Osteocyte (in vitro differentiated cells): Measurements from ENCODE around the gene SSBP4. TPM values are rescaled to one million over a fixed set of nuclear protein-coding genes. Genes with fewer than 3 reads are reported as not detected.

ENCODE experiments used
- DNase-seq: peaks from one replicate; pipeline ENCODE4 v3.0.0; 2021; ENCODE audit warnings: mixed read lengths; ENCODE audit not compliant: unreplicated experiment; ENCODE audit errors: extremely low spot score
- H3K27ac Mint-ChIP-seq: one replicate; pipeline ENCODE4 v1.8.0; 2021; ENCODE audit warnings: mild to moderate bottlenecking, mixed read lengths; ENCODE audit not compliant: unreplicated experiment
- H3K27me3 Mint-ChIP-seq: one replicate; pipeline ENCODE4 v1.8.0; 2021; ENCODE audit warnings: mixed read lengths; ENCODE audit not compliant: unreplicated experiment
- H3K36me3 Mint-ChIP-seq: one replicate; pipeline ENCODE4 v1.8.0; 2021; ENCODE audit warnings: mixed read lengths; ENCODE audit not compliant: unreplicated experiment
- H3K4me1 Mint-ChIP-seq: one replicate; pipeline ENCODE4 v1.8.0; 2021; ENCODE audit warnings: mixed read lengths; ENCODE audit not compliant: unreplicated experiment
- H3K4me3 Mint-ChIP-seq: one replicate; pipeline ENCODE4 v1.8.0; 2021; ENCODE audit warnings: mild to moderate bottlenecking, moderate library complexity, mixed read lengths; ENCODE audit not compliant: unreplicated experiment
- H3K9me3 Mint-ChIP-seq: one replicate; pipeline ENCODE4 v1.8.0; 2021; ENCODE audit warnings: mixed read lengths; ENCODE audit not compliant: unreplicated experiment
- total RNA-seq: library from RNA; stranded (reverse); gene quantifications from 2 replicates; pipeline ENCODE4 v1.2.1, GENCODE V29; 2021
- TF ChIP-seq, protein P1 (sequence below): fragments of 200-600 bp; sonication (generic); IDR thresholded peaks from 2 replicates; pipeline ENCODE4 v1.5.0; 2021; ENCODE audit warnings: antibody characterized with exemption, mild to moderate bottlenecking, moderate library complexity

The SSBP4 gene
- total RNA-seq, 1 donor from 2014 or later: 82.9 TPM

GRCh38 chr19:18422530-18423191 lies 3.5 kb downstream of the SSBP4 start:
- Mint-ChIP-seq H3K4me3 (no peak overlapping the region), H3K27ac (peak overlapping the region; percentile 10), H3K9me3 (no peaks in the 10 kb centered on the region), H3K36me3 (peaks cover 3% of the 10 kb centered on the region), H3K4me1 (peaks cover 49% of the 10 kb centered on the region), H3K27me3 (no peaks in the 10 kb centered on the region)
- DNase-seq: no peak
- TF ChIP-seq, protein P1, sequence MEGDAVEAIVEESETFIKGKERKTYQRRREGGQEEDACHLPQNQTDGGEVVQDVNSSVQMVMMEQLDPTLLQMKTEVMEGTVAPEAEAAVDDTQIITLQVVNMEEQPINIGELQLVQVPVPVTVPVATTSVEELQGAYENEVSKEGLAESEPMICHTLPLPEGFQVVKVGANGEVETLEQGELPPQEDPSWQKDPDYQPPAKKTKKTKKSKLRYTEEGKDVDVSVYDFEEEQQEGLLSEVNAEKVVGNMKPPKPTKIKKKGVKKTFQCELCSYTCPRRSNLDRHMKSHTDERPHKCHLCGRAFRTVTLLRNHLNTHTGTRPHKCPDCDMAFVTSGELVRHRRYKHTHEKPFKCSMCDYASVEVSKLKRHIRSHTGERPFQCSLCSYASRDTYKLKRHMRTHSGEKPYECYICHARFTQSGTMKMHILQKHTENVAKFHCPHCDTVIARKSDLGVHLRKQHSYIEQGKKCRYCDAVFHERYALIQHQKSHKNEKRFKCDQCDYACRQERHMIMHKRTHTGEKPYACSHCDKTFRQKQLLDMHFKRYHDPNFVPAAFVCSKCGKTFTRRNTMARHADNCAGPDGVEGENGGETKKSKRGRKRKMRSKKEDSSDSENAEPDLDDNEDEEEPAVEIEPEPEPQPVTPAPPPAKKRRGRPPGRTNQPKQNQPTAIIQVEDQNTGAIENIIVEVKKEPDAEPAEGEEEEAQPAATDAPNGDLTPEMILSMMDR: no peak

DNA sequence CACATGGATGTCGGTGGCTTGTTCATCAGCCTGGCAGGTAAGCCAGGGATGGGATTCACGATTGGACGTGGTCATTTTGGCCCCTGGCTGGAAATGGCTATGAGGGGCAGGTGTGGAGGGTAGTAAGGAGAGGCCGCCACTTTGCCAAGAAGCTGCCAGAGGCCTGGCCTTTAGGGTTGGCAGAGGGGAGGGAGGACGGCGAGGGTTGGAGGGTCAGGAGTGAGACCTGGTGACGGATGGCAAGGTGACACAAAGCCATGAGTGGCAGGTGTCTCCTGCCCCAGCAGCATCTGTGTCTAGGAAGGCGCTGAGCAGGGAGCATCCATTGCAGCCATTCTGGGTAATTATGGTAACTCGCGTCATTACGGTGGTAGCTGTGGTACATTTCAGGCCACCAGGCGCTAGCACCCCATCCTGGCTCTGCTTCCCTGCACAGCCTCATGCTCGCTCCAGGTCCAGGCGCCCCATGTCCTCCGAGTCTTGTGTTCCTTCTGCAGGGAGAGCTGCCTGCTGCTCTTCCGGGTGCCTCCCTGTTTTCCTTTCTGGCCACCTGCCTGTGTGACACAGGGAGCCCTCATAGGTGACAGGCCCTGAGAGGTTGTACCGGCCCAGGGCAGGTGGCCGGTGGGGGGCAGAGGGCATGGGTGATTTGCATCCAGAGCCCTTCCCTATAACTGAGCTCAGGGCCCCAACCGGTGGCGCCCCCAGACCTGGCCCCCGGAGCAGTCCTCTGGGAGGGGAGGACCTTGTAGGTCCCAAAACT lies 4.2 kb downstream of the SSBP4 start:
- Mint-ChIP-seq H3K27ac (peak overlapping the region; percentile 34), H3K9me3 (no peaks in the 10 kb centered on the region), H3K4me3 (no peak overlapping the region), H3K27me3 (no peaks in the 10 kb centered on the region), H3K4me1 (peaks cover 41% of the 10 kb centered on the region), H3K36me3 (peaks cover 3% of the 10 kb centered on the region)
- DNase-seq: no peak
- TF ChIP-seq, protein P1: no peak

GRCh38 chr19:18424122-18424889 lies 5.1 kb downstream of the SSBP4 start:
- peaks cover 3% of the 10 kb centered on the region for H3K36me3 Mint-ChIP-seq
- H3K27me3 Mint-ChIP-seq: no peaks in the 10 kb centered on the region
- H3K27ac Mint-ChIP-seq: no peak overlapping the region
- H3K4me1 Mint-ChIP-seq: peaks cover 37% of the 10 kb centered on the region
- no peak overlapping the region for H3K4me3 Mint-ChIP-seq
- H3K9me3 Mint-ChIP-seq: no peaks in the 10 kb centered on the region
- DNase-seq: no peak
- TF ChIP-seq, protein P1: no peak

- peaks cover 43% of the 10 kb centered on the region for H3K4me1 Mint-ChIP-seq
- H3K4me3 Mint-ChIP-seq: no peak overlapping the region
- DNase-seq: no peak
- no peaks in the 10 kb centered on the region for H3K27me3 Mint-ChIP-seq
- no peak overlapping the region for H3K27ac Mint-ChIP-seq
- no peaks in the 10 kb centered on the region for H3K9me3 Mint-ChIP-seq
- peaks cover 3% of the 10 kb centered on the region for H3K36me3 Mint-ChIP-seq
- TF ChIP-seq, protein P1: no peak
These were observed 5.8 kb downstream of the SSBP4 start for GRCh38 chr19:18424890-18425514.
